IMR-90 (cell line): ENCODE data around the gene SMIM36. TPM values are rescaled to one million over a fixed set of nuclear protein-coding genes. Genes with fewer than 3 reads are reported as not detected.

Experiments
- ATAC-seq: fragments of 200-7000 bp; cut with Tn5 transposase; 2 replicates; pipeline ENCODE4 v1.9.1; 2020; ENCODE audit warnings: low read depth, mild to moderate bottlenecking, moderate library complexity
- BruUV-seq: library from RNA; stranded (reverse); fragments of 400-500 nt; replicated peaks from 2 replicates; lab custom pipeline; 2021; lab: Mats Ljungman, UMichigan
- CTCF ChIA-PET: fragments of 300-600 bp; formaldehyde crosslinking; extraction: SDS; loops from one replicate; lab custom pipeline; 2021; ENCODE audit warnings: antibody characterized with exemption; lab: Yijun Ruan, JAX
- POLR2A ChIA-PET: fragments of 300-600 bp; sonication (Branson Sonifier 250); formaldehyde crosslinking; loops from one replicate; lab custom pipeline; 2022; ENCODE audit warnings: antibody characterized with exemption; ENCODE audit not compliant: unreplicated experiment; lab: Charles Lee
- DNase-seq: peaks from one replicate; pipeline ENCODE4 v3.0.0; 2013
- H2AFZ ChIP-seq: replicated peaks from 2 replicates; pipeline ENCODE3; 2013; ENCODE audit warnings: low read length, mild to moderate bottlenecking; ENCODE audit not compliant: poor library complexity
- H2AK5ac ChIP-seq: 2 replicates; pipeline ENCODE4 v1.6.1; 2013; ENCODE audit warnings: low read depth, low read length, inconsistent platforms
- H2AK9ac ChIP-seq: replicated peaks from 2 replicates; pipeline ENCODE3; 2013; ENCODE audit warnings: mild to moderate bottlenecking, low read depth, low read length, moderate library complexity; ENCODE audit not compliant: poor library complexity
- H2BK120ac ChIP-seq: 2 replicates; pipeline ENCODE4 v1.6.1; 2013; ENCODE audit warnings: low read depth, low read length, inconsistent platforms
- H2BK15ac ChIP-seq: 3 replicates; pipeline ENCODE4 v1.6.1; 2013; ENCODE audit warnings: low read depth, low read length, inconsistent platforms
- H2BK20ac ChIP-seq: 2 replicates; pipeline ENCODE4 v1.6.1; 2013; ENCODE audit warnings: low read depth, mild to moderate bottlenecking, inconsistent platforms, low read length, moderate library complexity
- H2BK5ac ChIP-seq: 2 replicates; pipeline ENCODE4 v1.6.1; 2013; ENCODE audit warnings: mild to moderate bottlenecking, low read depth, low read length, inconsistent platforms; ENCODE audit not compliant: poor library complexity, severe bottlenecking
- H3K14ac ChIP-seq: replicated peaks from 2 replicates; pipeline ENCODE4 v1.6.1; 2013; ENCODE audit warnings: low read depth, low read length, inconsistent platforms
- H3K18ac ChIP-seq: 2 replicates; pipeline ENCODE4 v1.6.1; 2013; ENCODE audit warnings: low read depth, low read length, control low read depth
- H3K23ac ChIP-seq: 2 replicates; pipeline ENCODE4 v1.6.1; 2013; ENCODE audit warnings: low read depth, low read length, inconsistent platforms
- H3K27ac ChIP-seq: 2 replicates; pipeline ENCODE4 v1.5.1; 2013; ENCODE audit warnings: mild to moderate bottlenecking, control low read depth, low read length; ENCODE audit not compliant: insufficient read depth
- H3K27me3 ChIP-seq: 2 replicates; pipeline ENCODE4 v1.6.1; 2013; ENCODE audit warnings: low read length; ENCODE audit not compliant: control insufficient read depth, insufficient read depth
- H3K36me3 ChIP-seq: 2 replicates; pipeline ENCODE4 v1.6.1; 2013; ENCODE audit warnings: low read length, mixed read lengths; ENCODE audit not compliant: control insufficient read depth, insufficient read depth
- H3K4ac ChIP-seq: 2 replicates; pipeline ENCODE4 v1.6.1; 2013; ENCODE audit warnings: low read depth, low read length, inconsistent platforms
- H3K4me1 ChIP-seq: 2 replicates; pipeline ENCODE4 v1.6.1; 2013; ENCODE audit warnings: low read length, mixed read lengths; ENCODE audit not compliant: control insufficient read depth, insufficient read depth
- H3K4me2 ChIP-seq: 2 replicates; pipeline ENCODE4 v1.6.1; 2013; ENCODE audit warnings: low read depth, mild to moderate bottlenecking, control low read depth, low read length, moderate library complexity
- H3K4me3 ChIP-seq: 2 replicates; pipeline ENCODE4 v1.5.1; 2013; ENCODE audit warnings: low read depth, mild to moderate bottlenecking, control low read depth, low read length, moderate library complexity; ENCODE audit not compliant: insufficient read depth
- H3K56ac ChIP-seq: 2 replicates; pipeline ENCODE4 v1.6.1; 2013; ENCODE audit warnings: low read length, inconsistent platforms; ENCODE audit not compliant: insufficient read depth; ENCODE audit errors: extremely low read depth
- H3K79me1 ChIP-seq, 2 experiments: 2 replicates each; pipeline ENCODE4 v1.6.1; 2013; ENCODE audit warnings: low read length in 2 of 2, inconsistent platforms in 1 of 2, low read depth in 1 of 2
- H3K9ac ChIP-seq: 2 replicates; pipeline ENCODE4 v1.6.1; 2013; ENCODE audit warnings: low read depth, low read length, control low read depth
- H3K9me1 ChIP-seq: 2 replicates; pipeline ENCODE4 v1.6.1; 2013; ENCODE audit warnings: low read length, inconsistent platforms; ENCODE audit not compliant: insufficient read depth
- H3K9me3 ChIP-seq: 2 replicates; pipeline ENCODE4 v1.6.1; 2013; ENCODE audit warnings: low read length; ENCODE audit not compliant: control insufficient read depth, insufficient read depth
- H4K20me1 ChIP-seq: 2 replicates; pipeline ENCODE4 v1.6.1; 2013; ENCODE audit warnings: low read length, inconsistent platforms; ENCODE audit not compliant: insufficient read depth
- H4K5ac ChIP-seq: 2 replicates; pipeline ENCODE4 v1.6.1; 2013; ENCODE audit warnings: mild to moderate bottlenecking, low read depth, low read length, control low read depth
- H4K8ac ChIP-seq, 2 experiments: 2 replicates each; pipeline ENCODE4 v1.6.1; 2013; ENCODE audit warnings: low read depth in 2 of 2, low read length in 2 of 2, control low read depth in 1 of 2, inconsistent platforms in 1 of 2
- H4K91ac ChIP-seq: 2 replicates; pipeline ENCODE4 v1.6.1; 2013; ENCODE audit warnings: low read depth, low read length, inconsistent platforms; ENCODE audit not compliant: insufficient read depth
- FOS ChIP-seq: fragments of 150-350 bp; IDR thresholded peaks from 2 replicates; pipeline ENCODE4 v1.6.1; 2016; ENCODE audit warnings: low read depth, low read length
- POLR2A ChIP-seq: IDR thresholded peaks from 2 replicates; pipeline ENCODE4 v1.6.1; 2012; ENCODE audit warnings: mild to moderate bottlenecking, low read depth, low read length
- RCOR1 ChIP-seq: IDR thresholded peaks from 2 replicates; pipeline ENCODE4 v1.6.1; 2012; ENCODE audit warnings: mild to moderate bottlenecking, low read length, improper control_type of control experiment; ENCODE audit not compliant: insufficient replicate concordance
- USF2 ChIP-seq: fragments of 150-350 bp; IDR thresholded peaks from 2 replicates; pipeline ENCODE4 v1.6.1; 2017; ENCODE audit warnings: mild to moderate bottlenecking, antibody characterized with exemption, low read length, low read depth
- WGBS, 2 experiments: methylation state at CpG; one replicate each; pipeline versions ENCODE4 v1.1.5 to v1.1.7; 2013; ENCODE audit warnings: missing lambda C conversion rate in 2 of 2; ENCODE audit not compliant: insufficient read length in 1 of 2; ENCODE audit errors: extremely low coverage in 2 of 2; 5-methylcytosine and 5-hydroxymethylcytosine counted together
- dilution Hi-C: fragments of 300-500 bp; cut with HindIII; formaldehyde crosslinking; loops from one replicate; pipeline ENCODE4 v1.14.3; 2018; ENCODE audit warnings: low sequenced_read_pairs; ENCODE audit not compliant: unreplicated experiment
- in situ Hi-C: fragments of 300-500 bp; cut with MboI; formaldehyde crosslinking; loops from 3 replicates; pipeline ENCODE4 v1.14.3; 2019; ENCODE audit warnings: low sequenced_read_pairs, inconsistent platforms, mixed read lengths
- intact Hi-C: fragments of 100-400 bp; cut with micrococcal nuclease; formaldehyde crosslinking; loops from 2 replicates; pipeline ENCODE4 v1.10.0; 2022
- polyA plus RNA-seq, 3 experiments: library from polyadenylated mRNA; depleted of rRNA; stranded (reverse); fragments of >200 nt; gene quantifications; 2 replicates each; pipeline ENCODE4 v1.2.3, GENCODE V29; 2012; ENCODE audit warnings: low replicate concordance in 1 of 3
- total RNA-seq: library from RNA; depleted of rRNA; stranded (reverse); fragments of >200 nt; gene quantifications from 2 replicates; pipeline ENCODE4 v1.2.3, GENCODE V29; 2012

The SMIM36 gene
- total and polyA plus RNA-seq, 2 of the 4 experiments (the other 2 are of a cell fraction) = not detected

DNA sequence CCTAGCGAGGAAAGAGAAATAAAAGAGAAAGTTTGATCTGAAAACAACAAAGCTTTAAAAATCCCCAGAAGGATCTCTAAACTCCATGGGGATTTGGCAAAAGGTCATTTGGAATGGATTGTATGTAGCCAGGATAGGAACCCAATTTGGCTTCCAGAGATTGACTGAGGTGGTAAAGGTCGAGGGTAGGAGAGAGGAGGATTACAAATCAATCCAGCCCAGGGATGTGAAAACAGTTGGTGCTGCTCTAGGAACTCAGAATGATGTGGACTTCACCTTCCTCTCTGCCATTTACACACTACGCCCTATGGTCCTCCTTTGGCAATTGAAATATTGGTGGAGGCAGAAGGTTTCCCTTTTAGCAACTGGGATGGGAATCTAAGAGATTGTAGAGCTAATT, 18.8 kb upstream of the SMIM36 start:
- no peak overlapping the region for H2BK5ac ChIP-seq
- no peaks in the 10 kb centered on the region for H3K36me3 ChIP-seq
- H3K14ac ChIP-seq = no peak overlapping the region
- ChIA-PET POLR2A (no interaction called here), CTCF (interaction anchor here (2.7 kb wide), 1 partner anchor 72 kb away, joined by 16 read pairs; no protein-coding TSS in a partner anchor)
- no peak overlapping the region for H2AK5ac ChIP-seq
- no peak overlapping the region for H4K5ac ChIP-seq
- intact Hi-C loops (no loop called here), dilution Hi-C loops (no loop called here), in situ Hi-C loops (no loop called here)
- H3K18ac ChIP-seq = no peak overlapping the region
- no peak overlapping the region for H2AK9ac ChIP-seq
- H3K4me3 ChIP-seq = no peak overlapping the region
- H3K9me1 ChIP-seq = no peaks in the 10 kb centered on the region
- TF ChIP-seq POLR2A (no peak), USF2 (no peak), RCOR1 (no peak), FOS (no peak)
- H3K27ac ChIP-seq = no peak overlapping the region
- H4K20me1 ChIP-seq = no peaks in the 10 kb centered on the region
- BruUV-seq = no TSS peak
- H2BK120ac ChIP-seq = no peak overlapping the region
- ATAC-seq (no peak), DNase-seq (no peak)
- no peak overlapping the region for H4K91ac ChIP-seq
- H3K9ac ChIP-seq = no peak overlapping the region
- H3K4ac ChIP-seq = no peak overlapping the region
- H2BK20ac ChIP-seq = no peak overlapping the region
- WGBS, 2 experiments = no CpG with 5 or more reads among the region's 3 CpGs
- no peaks in the 10 kb centered on the region for H3K79me1 ChIP-seq
- no peaks in the 10 kb centered on the region; the same call in 1 of the 2 replicates for H3K27me3 ChIP-seq
- no peak overlapping the region for H4K8ac ChIP-seq
- no peak overlapping the region for H2AFZ ChIP-seq
- no peaks in the 10 kb centered on the region for H3K9me3 ChIP-seq
- no peak overlapping the region for H3K23ac ChIP-seq
- no peak overlapping the region for H3K56ac ChIP-seq
- peaks cover 2% of the 10 kb centered on the region; the same call in 1 of the 2 replicates for H3K4me1 ChIP-seq
- no peak overlapping the region for H3K4me2 ChIP-seq
- H2BK15ac ChIP-seq = no peak overlapping the region
